GM23338 (cell line): ENCODE results near the gene TPP1. TPM values are rescaled to one million over a fixed set of nuclear protein-coding genes. Genes with fewer than 3 reads are reported as not detected.

ENCODE experiments used
- ATAC-seq: fragments of 200-7000 bp; cut with Tn5 transposase; 3 replicates; pipeline ENCODE4 v1.9.1; 2020
- DNase-seq: peaks from one replicate; pipeline ENCODE4 v3.0.0-alpha.2; 2015; ENCODE audit warnings: low spot score
- H2AFZ ChIP-seq: fragments of 200-600 bp; sonication (generic); 2 replicates; pipeline ENCODE4 v1.8.0; 2016; ENCODE audit warnings: antibody characterized with exemption, mild to moderate bottlenecking, moderate library complexity
- H3F3A ChIP-seq: fragments of 200-600 bp; sonication (generic); replicated peaks from 2 replicates; pipeline ENCODE4 v1.8.0; 2017; ENCODE audit warnings: antibody characterized with exemption, mixed run types, low read depth
- H3K27ac ChIP-seq: fragments of 200-600 bp; sonication (generic); 2 replicates; pipeline ENCODE4 v1.6.1; 2016; ENCODE audit warnings: low read depth
- H3K27me3 ChIP-seq: fragments of 200-600 bp; sonication (generic); 2 replicates; pipeline ENCODE4 v1.8.0; 2016; ENCODE audit warnings: mild to moderate bottlenecking, mixed run types, moderate library complexity; ENCODE audit not compliant: insufficient read depth
- H3K36me3 ChIP-seq: fragments of 200-600 bp; sonication (generic); 2 replicates; pipeline ENCODE4 v1.8.0; 2016; ENCODE audit warnings: mild to moderate bottlenecking; ENCODE audit not compliant: insufficient read depth
- H3K4me1 ChIP-seq: fragments of 200-600 bp; sonication (generic); 2 replicates; pipeline ENCODE4 v1.8.0; 2016; ENCODE audit warnings: mild to moderate bottlenecking, moderate library complexity; ENCODE audit not compliant: insufficient read depth
- H3K4me2 ChIP-seq: fragments of 200-600 bp; sonication (generic); 2 replicates; pipeline ENCODE4 v1.7.1; 2017; ENCODE audit warnings: mixed run types
- H3K4me3 ChIP-seq: fragments of 200-600 bp; sonication (generic); 2 replicates; pipeline ENCODE4 v1.6.1; 2016; ENCODE audit warnings: mixed run types
- H3K79me2 ChIP-seq: fragments of 200-600 bp; sonication (generic); replicated peaks from 2 replicates; pipeline ENCODE4 v1.8.0; 2017; ENCODE audit warnings: mild to moderate bottlenecking; ENCODE audit not compliant: insufficient read depth
- H3K9me2 ChIP-seq: fragments of 200-600 bp; sonication (generic); 2 replicates; pipeline ENCODE4 v1.8.0; 2017; ENCODE audit not compliant: insufficient read depth
- H4K20me1 ChIP-seq: fragments of 200-600 bp; sonication (generic); replicated peaks from 2 replicates; pipeline ENCODE4 v1.8.0; 2017; ENCODE audit warnings: mild to moderate bottlenecking; ENCODE audit not compliant: insufficient read depth
- H3K27ac Mint-ChIP-seq: 2 replicates; pipeline ENCODE4 v1.8.0; 2020; ENCODE audit warnings: inconsistent platforms, mild to moderate bottlenecking, moderate library complexity, mixed read lengths
- H3K27me3 Mint-ChIP-seq: 3 replicates; pipeline ENCODE4 v1.8.0; 2022; ENCODE audit warnings: low read depth, mild to moderate bottlenecking, moderate library complexity, mixed read lengths, inconsistent platforms; ENCODE audit not compliant: insufficient read depth, poor library complexity
- H3K36me3 Mint-ChIP-seq: 3 replicates; pipeline ENCODE4 v1.8.0; 2021; ENCODE audit warnings: low read depth, mild to moderate bottlenecking, inconsistent platforms, moderate library complexity, mixed read lengths
- H3K4me1 Mint-ChIP-seq: 3 replicates; pipeline ENCODE4 v1.8.0; 2020; ENCODE audit warnings: mild to moderate bottlenecking, inconsistent platforms, mixed read lengths
- H3K4me3 Mint-ChIP-seq: 3 replicates; pipeline ENCODE4 v1.8.0; 2021; ENCODE audit warnings: moderate library complexity, mild to moderate bottlenecking, inconsistent platforms, mixed read lengths
- H3K9me3 Mint-ChIP-seq: 3 replicates; pipeline ENCODE4 v1.8.0; 2020; ENCODE audit warnings: moderate library complexity, mild to moderate bottlenecking, inconsistent platforms, mixed read lengths
- EZH2phosphoT487 ChIP-seq: fragments of 200-600 bp; sonication (generic); IDR thresholded peaks from one replicate; pipeline ENCODE4 v1.8.1; 2018; ENCODE audit warnings: antibody characterized with exemption; ENCODE audit not compliant: unreplicated experiment
- JUNB ChIP-seq: IDR thresholded peaks from one replicate; pipeline ENCODE4 v1.6.1; 2016; ENCODE audit warnings: antibody characterized with exemption; ENCODE audit not compliant: unreplicated experiment
- ZNF331 ChIP-seq: fragments of 250-450 bp; sonication (Bioruptor Pico); IDR thresholded peaks from 2 replicates; pipeline ENCODE4 v1.5.0; 2020; ENCODE audit warnings: low read depth, mild to moderate bottlenecking, moderate library complexity
- polyA plus RNA-seq: library from polyadenylated mRNA; unstranded; fragments of >200 nt; fragmentation: Nextera tagmentation; extraction: Ambion mirVana; gene quantifications from 2 replicates; pipeline ENCODE4 v1.2.1, GENCODE V29; 2016
- total RNA-seq: library from RNA; depleted of rRNA; stranded (reverse); fragments of >200 nt; shearing (Covaris generic); gene quantifications from 2 replicates; pipeline ENCODE4 v1.2.3, GENCODE V29; 2014
- TF ChIP-seq, protein P1 (sequence below): fragments of 250-450 bp; sonication (Bioruptor Pico); IDR thresholded peaks from 2 replicates; pipeline ENCODE4 v1.5.0; 2020; ENCODE audit warnings: mild to moderate bottlenecking, moderate library complexity

Gene TPP1
- total and polyA plus RNA-seq, 2 experiments from 2014 or later = 21.7 to 49.7 TPM

DNA sequence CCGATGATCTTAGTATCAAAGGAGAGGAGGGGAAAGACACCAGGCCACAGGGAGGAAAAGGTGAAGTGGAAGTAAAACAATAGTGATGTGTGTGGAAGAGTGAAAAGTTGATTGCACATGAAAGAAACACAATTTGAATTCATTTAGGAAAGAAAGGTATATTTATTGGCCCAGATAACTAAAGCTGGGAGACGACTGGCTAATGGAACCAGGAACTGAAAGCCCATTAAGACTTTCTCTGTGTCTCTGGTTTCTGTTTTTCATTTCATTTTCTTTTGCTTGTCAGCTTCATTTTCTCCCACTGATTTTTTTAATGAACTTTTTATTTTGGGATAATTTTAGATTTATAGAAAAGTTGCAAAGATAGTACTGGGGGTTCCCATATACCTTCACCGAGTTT lies 41.5 kb upstream of the TPP1 start:
- H3K4me1 ChIP-seq = peaks cover 8% of the 10 kb centered on the region
- no peaks in the 10 kb centered on the region for H3K79me2 ChIP-seq
- Mint-ChIP-seq H3K4me1 (peaks cover 10% of the 10 kb centered on the region), H3K9me3 (no peaks in the 10 kb centered on the region), H3K36me3 (no peaks in the 10 kb centered on the region), H3K4me3 (no peak overlapping the region), H3K27me3 (peaks cover 16% of the 10 kb centered on the region), H3K27ac (no peak overlapping the region)
- H3K9me2 ChIP-seq = 0 out of 2 replicates have a peak, but pooled peaks cover 5% of the 10 kb centered on the region
- no peaks in the 10 kb centered on the region for H4K20me1 ChIP-seq
- no peaks in the 10 kb centered on the region for H3K36me3 ChIP-seq
- no peak overlapping the region for H3K4me2 ChIP-seq
- H2AFZ ChIP-seq = no peak overlapping the region
- H3K4me3 ChIP-seq = no peak overlapping the region
- H3K27ac ChIP-seq = no peak overlapping the region
- DNase-seq = no peak
- peaks cover 10% of the 10 kb centered on the region; the same call in 1 of the 2 replicates for H3F3A ChIP-seq
- no peak for TF ChIP-seq ZNF331 (CRISPR knock-in tag)
- peaks cover 36% of the 10 kb centered on the region for H3K27me3 ChIP-seq
- ATAC-seq = no peak

DNA sequence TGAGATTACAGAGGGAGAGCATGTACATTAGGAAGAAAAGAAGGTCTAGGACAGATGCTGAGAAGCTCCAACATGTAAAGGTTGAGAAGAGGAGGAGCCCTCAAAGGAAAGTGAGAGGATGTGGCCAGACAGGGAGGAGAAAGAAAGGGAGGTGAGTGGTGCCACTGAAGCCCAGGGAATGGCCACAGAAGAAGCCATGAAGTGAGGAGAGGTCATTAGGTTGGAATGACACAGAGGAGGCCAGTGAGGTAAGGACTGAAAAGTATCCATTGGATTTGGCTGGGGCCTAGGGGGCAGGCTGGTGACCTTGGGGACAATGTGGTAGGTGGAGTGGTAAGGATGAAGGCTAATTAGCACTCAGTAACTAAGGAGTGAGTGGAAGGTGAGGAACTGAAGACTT lies 39.4 kb upstream of the TPP1 start:
- Mint-ChIP-seq H3K4me3 (no peak overlapping the region), H3K36me3 (no peaks in the 10 kb centered on the region), H3K27me3 (peaks cover 16% of the 10 kb centered on the region), H3K9me3 (no peaks in the 10 kb centered on the region), H3K4me1 (peaks cover 10% of the 10 kb centered on the region), H3K27ac (no peak overlapping the region)
- H3K36me3 ChIP-seq = no peaks in the 10 kb centered on the region
- no peaks in the 10 kb centered on the region for H3K79me2 ChIP-seq
- no peak overlapping the region for H3K27ac ChIP-seq
- DNase-seq (no peak), ATAC-seq (no peak)
- H3K4me2 ChIP-seq = no peak overlapping the region
- H3K9me2 ChIP-seq = 0 out of 2 replicates have a peak, but pooled peaks cover 5% of the 10 kb centered on the region
- H3K4me3 ChIP-seq = no peak overlapping the region
- peaks cover 10% of the 10 kb centered on the region; the same call in 1 of the 2 replicates for H3F3A ChIP-seq
- H3K27me3 ChIP-seq = peaks cover 52% of the 10 kb centered on the region
- H3K4me1 ChIP-seq = peaks cover 8% of the 10 kb centered on the region
- TF ChIP-seq EZH2phosphoT487 (no peak), ZNF331 (CRISPR knock-in tag) (no peak), JUNB (no peak)
- TF ChIP-seq, protein P1, sequence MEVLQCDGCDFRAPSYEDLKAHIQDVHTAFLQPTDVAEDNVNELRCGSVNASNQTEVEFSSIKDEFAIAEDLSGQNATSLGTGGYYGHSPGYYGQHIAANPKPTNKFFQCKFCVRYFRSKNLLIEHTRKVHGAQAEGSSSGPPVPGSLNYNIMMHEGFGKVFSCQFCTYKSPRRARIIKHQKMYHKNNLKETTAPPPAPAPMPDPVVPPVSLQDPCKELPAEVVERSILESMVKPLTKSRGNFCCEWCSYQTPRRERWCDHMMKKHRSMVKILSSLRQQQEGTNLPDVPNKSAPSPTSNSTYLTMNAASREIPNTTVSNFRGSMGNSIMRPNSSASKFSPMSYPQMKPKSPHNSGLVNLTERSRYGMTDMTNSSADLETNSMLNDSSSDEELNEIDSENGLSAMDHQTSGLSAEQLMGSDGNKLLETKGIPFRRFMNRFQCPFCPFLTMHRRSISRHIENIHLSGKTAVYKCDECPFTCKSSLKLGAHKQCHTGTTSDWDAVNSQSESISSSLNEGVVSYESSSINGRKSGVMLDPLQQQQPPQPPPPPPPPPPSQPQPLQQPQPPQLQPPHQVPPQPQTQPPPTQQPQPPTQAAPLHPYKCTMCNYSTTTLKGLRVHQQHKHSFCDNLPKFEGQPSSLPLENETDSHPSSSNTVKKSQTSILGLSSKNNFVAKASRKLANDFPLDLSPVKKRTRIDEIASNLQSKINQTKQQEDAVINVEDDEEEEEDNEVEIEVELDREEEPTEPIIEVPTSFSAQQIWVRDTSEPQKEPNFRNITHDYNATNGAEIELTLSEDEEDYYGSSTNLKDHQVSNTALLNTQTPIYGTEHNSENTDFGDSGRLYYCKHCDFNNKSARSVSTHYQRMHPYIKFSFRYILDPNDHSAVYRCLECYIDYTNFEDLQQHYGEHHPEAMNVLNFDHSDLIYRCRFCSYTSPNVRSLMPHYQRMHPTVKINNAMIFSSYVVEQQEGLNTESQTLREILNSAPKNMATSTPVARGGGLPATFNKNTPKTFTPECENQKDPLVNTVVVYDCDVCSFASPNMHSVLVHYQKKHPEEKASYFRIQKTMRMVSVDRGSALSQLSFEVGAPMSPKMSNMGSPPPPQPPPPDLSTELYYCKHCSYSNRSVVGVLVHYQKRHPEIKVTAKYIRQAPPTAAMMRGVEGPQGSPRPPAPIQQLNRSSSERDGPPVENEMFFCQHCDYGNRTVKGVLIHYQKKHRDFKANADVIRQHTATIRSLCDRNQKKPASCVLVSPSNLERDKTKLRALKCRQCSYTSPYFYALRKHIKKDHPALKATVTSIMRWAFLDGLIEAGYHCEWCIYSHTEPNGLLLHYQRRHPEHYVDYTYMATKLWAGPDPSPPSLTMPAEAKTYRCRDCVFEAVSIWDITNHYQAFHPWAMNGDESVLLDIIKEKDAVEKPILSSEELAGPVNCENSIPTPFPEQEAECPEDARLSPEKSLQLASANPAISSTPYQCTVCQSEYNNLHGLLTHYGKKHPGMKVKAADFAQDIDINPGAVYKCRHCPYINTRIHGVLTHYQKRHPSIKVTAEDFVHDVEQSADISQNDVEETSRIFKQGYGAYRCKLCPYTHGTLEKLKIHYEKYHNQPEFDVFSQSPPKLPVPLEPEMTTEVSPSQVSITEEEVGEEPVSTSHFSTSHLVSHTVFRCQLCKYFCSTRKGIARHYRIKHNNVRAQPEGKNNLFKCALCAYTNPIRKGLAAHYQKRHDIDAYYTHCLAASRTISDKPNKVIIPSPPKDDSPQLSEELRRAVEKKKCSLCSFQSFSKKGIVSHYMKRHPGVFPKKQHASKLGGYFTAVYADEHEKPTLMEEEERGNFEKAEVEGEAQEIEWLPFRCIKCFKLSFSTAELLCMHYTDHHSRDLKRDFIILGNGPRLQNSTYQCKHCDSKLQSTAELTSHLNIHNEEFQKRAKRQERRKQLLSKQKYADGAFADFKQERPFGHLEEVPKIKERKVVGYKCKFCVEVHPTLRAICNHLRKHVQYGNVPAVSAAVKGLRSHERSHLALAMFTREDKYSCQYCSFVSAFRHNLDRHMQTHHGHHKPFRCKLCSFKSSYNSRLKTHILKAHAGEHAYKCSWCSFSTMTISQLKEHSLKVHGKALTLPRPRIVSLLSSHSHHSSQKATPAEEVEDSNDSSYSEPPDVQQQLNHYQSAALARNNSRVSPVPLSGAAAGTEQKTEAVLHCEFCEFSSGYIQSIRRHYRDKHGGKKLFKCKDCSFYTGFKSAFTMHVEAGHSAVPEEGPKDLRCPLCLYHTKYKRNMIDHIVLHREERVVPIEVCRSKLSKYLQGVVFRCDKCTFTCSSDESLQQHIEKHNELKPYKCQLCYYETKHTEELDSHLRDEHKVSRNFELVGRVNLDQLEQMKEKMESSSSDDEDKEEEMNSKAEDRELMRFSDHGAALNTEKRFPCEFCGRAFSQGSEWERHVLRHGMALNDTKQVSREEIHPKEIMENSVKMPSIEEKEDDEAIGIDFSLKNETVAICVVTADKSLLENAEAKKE (CRISPR knock-in tag) = no peak
- no peak overlapping the region for H2AFZ ChIP-seq
- no peaks in the 10 kb centered on the region; the same call in 1 of the 2 replicates for H4K20me1 ChIP-seq
